ENCODE data around the gene LDLRAD4. TPM values are rescaled to one million over a fixed set of nuclear protein-coding genes. Genes with fewer than 3 reads are reported as not detected.

LDLRAD4 gene
- total and polyA plus RNA-seq, 2 donors (not counting 1 experiment from before 2014, with no cell fraction given) = 13.9 to 35.7 TPM

- Mint-ChIP-seq H3K4me1 (no peaks in the 10 kb centered on the region), H3K27me3 (peaks cover 10% of the 10 kb centered on the region), H3K27ac (no peak overlapping the region), H3K4me3 (no peak overlapping the region), H3K9me3 (ENCODE audit: insufficient read depth) (no peaks in the 10 kb centered on the region)
- H2AFZ ChIP-seq (ENCODE audit: insufficient read depth, low read depth, low read length, poor library complexity, severe bottlenecking) = no peak overlapping the region
- ChIA-PET CTCF (no interaction called here), POLR2A (no interaction called here)
- no peaks in the 10 kb centered on the region for H3K79me2 ChIP-seq (ENCODE audit: control insufficient read depth, insufficient read depth, low read length)
- no peaks in the 10 kb centered on the region for H3K27me3 ChIP-seq (replicated peaks in 1 of 4; ENCODE audit: control extremely low read depth in 1 of 4, control insufficient read depth in 3 of 4, insufficient read depth in 4 of 4, low read length in 3 of 4)
- H4K20me1 ChIP-seq (ENCODE audit: control insufficient read depth, insufficient read depth, low read length, poor library complexity, severe bottlenecking) = no peaks in the 10 kb centered on the region
- WGBS (ENCODE audit: insufficient coverage) = 74% methylated on average over 3 of the region's 3 CpGs
- no peak overlapping the region for H3K4me2 ChIP-seq (replicated peaks; ENCODE audit: low read depth, low read length, poor library complexity, severe bottlenecking)
- no peak for DNase-seq
- no peak overlapping the region for H3K9ac ChIP-seq (ENCODE audit: low read length)
- H3K27ac ChIP-seq (ENCODE audit: low read length in 2 of 2) = no peak overlapping the region
- no peak overlapping the region for H3K4me3 ChIP-seq (ENCODE audit: control extremely low read depth in 1 of 5, extremely low read depth in 1 of 5, insufficient read depth in 1 of 5, low read depth in 2 of 5, low read length in 4 of 5)
- no peaks in the 10 kb centered on the region for H3K4me1 ChIP-seq (ENCODE audit: control insufficient read depth in 2 of 2, insufficient read depth in 2 of 2, low read length in 2 of 2)
- TF ChIP-seq EZH2 (IDR thresholded peaks at IDR 0.05; ENCODE audit: borderline replicate concordance, insufficient read depth, low read depth, low read length, poor library complexity, severe bottlenecking) (no peak), CTCF (IDR thresholded peaks at IDR 0.05) (no peak)
- H3K9me3 ChIP-seq (ENCODE audit: control extremely low read depth in 1 of 3, control insufficient read depth in 2 of 3, insufficient read depth in 1 of 3, low read length in 2 of 3) = no peaks in the 10 kb centered on the region
- intact Hi-C loops (cut with micrococcal nuclease) = no loop called here
- H3K36me3 ChIP-seq (replicated peaks in 1 of 2; ENCODE audit: control extremely low read depth in 1 of 2, control insufficient read depth in 1 of 2, extremely low read depth in 1 of 2, insufficient read depth in 2 of 2, low read length in 1 of 2) = no peaks in the 10 kb centered on the region
- no peak for ATAC-seq (ENCODE audit: low read depth)
Observed at GRCh38 chr18:13428319-13428718, 209.8 kb downstream of the LDLRAD4 start.

- H3K9me3 Mint-ChIP-seq (ENCODE audit: insufficient read depth) = no peaks in the 10 kb centered on the region
- H3K27ac Mint-ChIP-seq = no peak overlapping the region
- no peaks in the 10 kb centered on the region for H3K79me2 ChIP-seq (ENCODE audit: control insufficient read depth, insufficient read depth, low read length)
- H3K4me1 ChIP-seq (ENCODE audit: control insufficient read depth in 2 of 2, insufficient read depth in 2 of 2, low read length in 2 of 2) = no peaks in the 10 kb centered on the region
- H3K27me3 Mint-ChIP-seq = peaks cover 10% of the 10 kb centered on the region
- POLR2A ChIA-PET = no interaction called here
- no peaks in the 10 kb centered on the region for H4K20me1 ChIP-seq (ENCODE audit: control insufficient read depth, insufficient read depth, low read length, poor library complexity, severe bottlenecking)
- H3K4me3 ChIP-seq (ENCODE audit: control extremely low read depth in 1 of 5, extremely low read depth in 1 of 5, insufficient read depth in 1 of 5, low read depth in 2 of 5, low read length in 4 of 5) = no peak overlapping the region
- no peaks in the 10 kb centered on the region for H3K4me1 Mint-ChIP-seq
- no peak overlapping the region for H3K9ac ChIP-seq (ENCODE audit: low read length)
- H3K27ac ChIP-seq (ENCODE audit: low read length in 2 of 2) = no peak overlapping the region
- TF ChIP-seq CTCF (IDR thresholded peaks at IDR 0.05) = no peak
- no peak for TF ChIP-seq EZH2 (IDR thresholded peaks at IDR 0.05; ENCODE audit: borderline replicate concordance, insufficient read depth, low read depth, low read length, poor library complexity, severe bottlenecking)
- 50% methylated on average over 5 of the region's 5 CpGs for WGBS (ENCODE audit: insufficient coverage)
- no peaks in the 10 kb centered on the region for H3K9me3 ChIP-seq (ENCODE audit: control extremely low read depth in 1 of 3, control insufficient read depth in 2 of 3, insufficient read depth in 1 of 3, low read length in 2 of 3)
- no peaks in the 10 kb centered on the region for H3K36me3 ChIP-seq (replicated peaks in 1 of 2; ENCODE audit: control extremely low read depth in 1 of 2, control insufficient read depth in 1 of 2, extremely low read depth in 1 of 2, insufficient read depth in 2 of 2, low read length in 1 of 2)
- CTCF ChIA-PET = no interaction called here
- no peak overlapping the region for H3K4me3 Mint-ChIP-seq
- H3K4me2 ChIP-seq (replicated peaks; ENCODE audit: low read depth, low read length, poor library complexity, severe bottlenecking) = no peak overlapping the region
- ATAC-seq (ENCODE audit: low read depth) (no peak), DNase-seq (no peak)
- no peak overlapping the region for H2AFZ ChIP-seq (ENCODE audit: insufficient read depth, low read depth, low read length, poor library complexity, severe bottlenecking)
- intact Hi-C loops (cut with micrococcal nuclease) = no loop called here
- no peaks in the 10 kb centered on the region for H3K27me3 ChIP-seq (replicated peaks in 1 of 4; ENCODE audit: control extremely low read depth in 1 of 4, control insufficient read depth in 3 of 4, insufficient read depth in 4 of 4, low read length in 3 of 4)
Observed at GRCh38 chr18:13429016-13429415, 210.5 kb downstream of the LDLRAD4 start.
